ENCODE data around the gene HIC1. TPM values are rescaled to one million over a fixed set of nuclear protein-coding genes. Genes with fewer than 3 reads are reported as not detected.
A peak's percentile ranks its signal among the peaks of the same experiment; 100 is the strongest.

HIC1 gene
- polyA plus RNA-seq, 2 donors = 1.4 to 1.6 TPM

DNA sequence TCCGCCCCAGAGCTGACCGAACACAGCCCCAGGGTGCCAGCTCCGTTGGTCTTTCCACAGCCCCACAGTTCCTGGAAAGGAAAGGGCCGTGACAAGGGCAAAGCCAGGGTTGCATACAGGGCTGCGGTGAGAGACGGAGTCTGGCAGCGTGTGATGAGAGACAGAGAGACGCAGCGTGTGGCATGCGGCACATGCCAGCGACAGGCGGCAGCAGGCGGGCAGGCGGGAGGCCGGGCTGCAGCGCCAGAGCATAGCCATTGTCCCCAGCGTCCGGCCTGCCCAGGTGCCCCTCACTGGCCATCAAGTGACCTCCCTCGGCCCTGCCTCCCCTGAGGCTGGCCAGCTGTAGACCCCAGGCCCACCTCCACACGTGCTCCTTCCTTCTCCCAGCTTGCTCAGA lies 38.4 kb upstream of the HIC1 start:
- H3K9me3 ChIP-seq (ENCODE audit: control insufficient read depth in 2 of 2, insufficient read depth in 1 of 2, low read depth in 1 of 2, low read length in 1 of 2) = peaks cover 0 to 2% of the 10 kb centered on the region in 2 donors
- H3K4me3 ChIP-seq (ENCODE audit: low read depth in 1 of 2, low read length in 2 of 2) = no peak overlapping the region
- 66 to 73% methylated on average over 20 of the region's 20 CpGs for WGBS, 2 donors
- no peak overlapping the region for H3K27ac ChIP-seq (ENCODE audit: low read depth in 2 of 2, low read length in 1 of 2)
- peaks cover 6 to 15% of the 10 kb centered on the region in 2 donors for H3K4me1 ChIP-seq (ENCODE audit: control insufficient read depth in 2 of 2, insufficient read depth in 2 of 2, low read length in 1 of 2)
- no peaks in the 10 kb centered on the region for H3K36me3 ChIP-seq (ENCODE audit: control insufficient read depth in 2 of 2, insufficient read depth in 2 of 2, low read length in 1 of 2)
- no peaks in the 10 kb centered on the region for H3K27me3 ChIP-seq (ENCODE audit: control insufficient read depth in 1 of 2, insufficient read depth in 2 of 2, low read length in 2 of 2)

DNA sequence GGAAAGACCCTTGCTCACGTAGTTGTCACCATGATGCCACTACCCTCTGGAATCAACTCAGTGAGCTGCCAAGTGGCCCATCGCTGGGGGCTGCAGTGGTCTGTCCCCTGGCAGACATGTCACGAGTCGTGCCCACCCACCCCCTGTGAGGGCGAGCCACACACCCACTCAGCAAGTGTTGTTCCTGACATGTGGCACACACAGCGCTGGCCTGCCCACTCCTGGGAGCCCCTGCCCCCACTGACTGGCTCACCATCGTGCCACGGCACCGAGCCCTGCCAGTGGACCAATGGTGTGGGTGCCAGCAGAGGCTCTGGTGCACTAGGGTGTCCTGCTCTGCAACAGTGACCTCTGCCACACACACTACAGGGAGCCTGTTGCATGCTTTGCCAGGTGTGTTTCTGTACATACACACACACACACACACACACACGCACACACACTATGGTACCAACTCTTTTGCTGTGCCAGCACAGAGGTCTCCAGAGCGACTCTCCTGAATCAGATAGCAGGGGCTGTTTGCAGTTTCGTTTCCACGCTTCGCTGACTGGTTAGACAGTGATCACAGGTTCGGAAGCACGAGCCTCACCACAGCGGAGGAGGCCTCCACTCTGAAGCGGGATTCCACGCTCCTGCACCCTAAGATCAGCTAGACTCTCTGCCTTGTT lies 37.5 kb upstream of the HIC1 start:
- no peaks in the 10 kb centered on the region for H3K36me3 ChIP-seq (ENCODE audit: control insufficient read depth in 2 of 2, insufficient read depth in 2 of 2, low read length in 1 of 2)
- 82 to 88% methylated on average over 19 of the region's 19 CpGs for WGBS, 2 donors
- no peak overlapping the region for H3K27ac ChIP-seq (ENCODE audit: low read depth in 2 of 2, low read length in 1 of 2)
- no peaks in the 10 kb centered on the region for H3K27me3 ChIP-seq (ENCODE audit: control insufficient read depth in 1 of 2, insufficient read depth in 2 of 2, low read length in 2 of 2)
- H3K4me1 ChIP-seq (ENCODE audit: control insufficient read depth in 2 of 2, insufficient read depth in 2 of 2, low read length in 1 of 2) = peaks cover 6 to 12% of the 10 kb centered on the region in 2 donors
- H3K9me3 ChIP-seq (ENCODE audit: control insufficient read depth in 2 of 2, insufficient read depth in 1 of 2, low read depth in 1 of 2, low read length in 1 of 2) = peaks cover 0 to 2% of the 10 kb centered on the region in 2 donors
- H3K4me3 ChIP-seq (ENCODE audit: low read depth in 1 of 2, low read length in 2 of 2) = no peak overlapping the region

DNA sequence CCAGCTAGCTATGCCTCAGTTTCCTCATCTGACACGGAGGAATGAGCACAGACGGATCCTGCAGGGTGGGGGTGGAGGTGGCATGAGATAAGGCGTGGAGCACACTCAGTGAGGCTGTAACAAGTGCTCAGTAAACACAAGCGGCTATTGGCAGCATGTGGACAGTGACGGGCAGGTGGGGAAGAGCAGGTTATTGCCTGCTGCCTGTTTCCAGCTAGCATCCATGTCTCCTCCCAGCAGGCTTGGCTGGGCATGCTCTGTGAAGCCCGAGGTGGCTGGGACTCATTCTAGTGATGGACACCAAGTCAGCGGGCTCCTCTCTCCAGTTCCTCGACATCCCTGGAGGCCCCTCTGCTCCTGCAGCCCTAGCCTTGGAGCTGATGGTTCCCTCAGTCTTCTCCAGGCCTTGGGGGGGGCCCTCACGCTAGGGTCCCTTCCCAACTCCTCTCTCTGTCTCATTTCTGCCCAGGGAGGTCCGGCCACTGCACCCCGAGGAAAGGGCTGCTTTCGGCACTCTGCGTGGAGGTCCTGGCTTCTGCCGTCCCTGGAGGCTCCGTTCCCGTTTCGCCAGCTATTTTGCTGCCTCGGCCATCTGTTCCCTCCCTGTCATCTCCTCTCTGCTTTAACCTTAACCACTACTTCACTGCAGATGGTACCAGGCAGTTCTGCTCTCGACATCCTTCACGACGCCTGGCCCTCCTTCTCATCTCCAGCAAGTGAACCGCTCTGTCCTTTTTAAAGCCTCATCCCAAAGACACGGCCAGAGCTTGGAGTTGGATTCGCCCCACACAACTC lies 36.0 kb upstream of the HIC1 start:
- Histone ChIP-seq H3K27ac (ENCODE audit: low read depth in 2 of 2, low read length in 1 of 2) (no peak overlapping the region), H3K9me3 (ENCODE audit: control insufficient read depth in 2 of 2, insufficient read depth in 1 of 2, low read depth in 1 of 2, low read length in 1 of 2) (peaks cover 0 to 2% of the 10 kb centered on the region in 2 donors), H3K27me3 (ENCODE audit: control insufficient read depth in 1 of 2, insufficient read depth in 2 of 2, low read length in 2 of 2) (no peaks in the 10 kb centered on the region), H3K36me3 (ENCODE audit: control insufficient read depth in 2 of 2, insufficient read depth in 2 of 2, low read length in 1 of 2) (no peaks in the 10 kb centered on the region), H3K4me1 (ENCODE audit: control insufficient read depth in 2 of 2, insufficient read depth in 2 of 2, low read length in 1 of 2) (peaks cover 6 to 12% of the 10 kb centered on the region in 2 donors), H3K4me3 (ENCODE audit: low read depth in 1 of 2, low read length in 2 of 2) (no peak overlapping the region)
- WGBS, 2 donors = 71 to 72% methylated on average over 24 of the region's 24 CpGs

DNA sequence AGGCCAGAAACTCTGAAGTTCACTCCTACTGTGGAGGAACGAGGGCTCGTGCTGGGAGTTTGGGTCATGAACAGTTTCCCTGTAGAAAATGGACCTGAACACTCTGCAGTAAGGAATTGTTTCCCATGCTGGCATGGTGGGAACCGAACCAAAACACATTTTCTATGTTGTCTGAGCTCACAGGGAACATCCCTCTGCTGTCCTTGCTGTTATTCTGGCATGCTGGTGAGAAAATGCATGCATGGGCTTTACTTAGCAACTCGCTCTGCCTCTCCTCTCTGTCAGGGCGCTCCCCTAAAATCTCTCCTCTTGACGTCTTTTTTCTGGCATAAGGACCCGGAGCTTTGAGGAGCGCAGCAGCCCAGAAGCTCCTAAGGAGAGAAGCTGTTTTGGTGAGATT lies 35.2 kb upstream of the HIC1 start:
- Histone ChIP-seq H3K9me3 (ENCODE audit: control insufficient read depth in 2 of 2, insufficient read depth in 1 of 2, low read depth in 1 of 2, low read length in 1 of 2) (peaks cover 0 to 2% of the 10 kb centered on the region in 2 donors), H3K27ac (ENCODE audit: low read depth in 2 of 2, low read length in 1 of 2) (no peak overlapping the region), H3K36me3 (ENCODE audit: control insufficient read depth in 2 of 2, insufficient read depth in 2 of 2, low read length in 1 of 2) (no peaks in the 10 kb centered on the region), H3K4me1 (ENCODE audit: control insufficient read depth in 2 of 2, insufficient read depth in 2 of 2, low read length in 1 of 2) (peaks cover 3 to 12% of the 10 kb centered on the region in 2 donors), H3K27me3 (ENCODE audit: control insufficient read depth in 1 of 2, insufficient read depth in 2 of 2, low read length in 2 of 2) (no peaks in the 10 kb centered on the region), H3K4me3 (ENCODE audit: low read depth in 1 of 2, low read length in 2 of 2) (no peak overlapping the region)
- WGBS, 2 donors = 74 to 83% methylated on average over 8 of the region's 8 CpGs

DNA sequence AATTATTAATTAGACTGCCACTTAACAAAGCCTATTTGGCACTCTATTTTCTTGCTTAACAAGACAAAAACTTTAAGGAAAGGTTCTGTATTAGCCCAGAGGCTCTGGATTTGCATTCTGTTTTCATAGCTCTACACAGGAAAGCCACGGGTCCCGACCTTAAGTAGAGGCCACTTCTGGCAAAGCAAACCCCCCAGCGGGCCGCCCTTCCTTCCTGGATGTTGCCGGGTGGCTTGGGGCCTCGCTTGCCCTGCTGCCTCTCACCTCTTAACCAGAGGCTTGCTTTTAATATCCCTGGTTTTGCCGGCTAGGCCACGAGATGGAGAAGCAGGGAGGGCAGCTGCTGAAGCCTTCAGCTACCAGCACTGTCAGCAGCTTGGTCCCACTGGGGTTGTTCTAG lies 34.2 kb upstream of the HIC1 start:
- H3K27me3 ChIP-seq (ENCODE audit: control insufficient read depth in 1 of 2, insufficient read depth in 2 of 2, low read length in 2 of 2) = no peaks in the 10 kb centered on the region
- WGBS, 2 donors = 47 to 64% methylated on average over 8 of the region's 8 CpGs
- H3K27ac ChIP-seq (ENCODE audit: low read depth in 2 of 2, low read length in 1 of 2) = no peak overlapping the region
- peaks cover 0 to 2% of the 10 kb centered on the region in 2 donors for H3K9me3 ChIP-seq (ENCODE audit: control insufficient read depth in 2 of 2, insufficient read depth in 1 of 2, low read depth in 1 of 2, low read length in 1 of 2)
- no peaks in the 10 kb centered on the region for H3K36me3 ChIP-seq (ENCODE audit: control insufficient read depth in 2 of 2, insufficient read depth in 2 of 2, low read length in 1 of 2)
- no peak overlapping the region for H3K4me3 ChIP-seq (ENCODE audit: low read depth in 1 of 2, low read length in 2 of 2)
- H3K4me1 ChIP-seq (ENCODE audit: control insufficient read depth in 2 of 2, insufficient read depth in 2 of 2, low read length in 1 of 2) = peaks cover 4 to 14% of the 10 kb centered on the region in 2 donors

DNA sequence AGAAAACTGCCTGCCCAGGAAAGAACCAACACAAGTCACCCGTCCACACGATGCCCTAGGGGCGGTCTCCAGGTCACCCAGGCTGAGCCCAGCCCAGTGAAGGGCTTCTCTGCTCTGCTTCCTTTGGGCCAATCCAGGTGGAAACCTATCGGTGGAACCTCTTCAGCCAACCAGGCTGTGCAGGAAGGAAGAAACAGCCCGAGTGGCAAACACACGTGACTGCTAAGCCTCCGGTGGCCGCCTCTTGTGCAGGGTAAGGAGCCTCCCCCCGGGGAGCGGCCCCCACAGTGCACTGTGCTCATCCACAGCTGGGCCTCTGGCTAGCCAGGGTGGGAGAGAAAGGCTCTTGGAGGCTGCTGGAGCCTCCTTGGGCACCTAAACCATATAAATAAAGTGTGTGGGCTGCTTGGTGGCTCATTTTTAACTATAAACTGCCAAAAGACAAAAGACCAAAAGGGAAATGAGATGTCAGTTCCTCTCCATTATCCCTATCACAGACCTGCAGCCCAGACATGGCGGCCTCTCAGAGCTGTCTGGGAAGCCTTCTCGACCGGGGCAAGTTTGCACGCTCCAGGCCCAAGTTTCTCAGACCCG lies 32.2 kb upstream of the HIC1 start:
- H3K27ac ChIP-seq (ENCODE audit: low read depth in 2 of 2, low read length in 1 of 2) = no peak overlapping the region
- 74 to 80% methylated on average over 15 of the region's 15 CpGs for WGBS, 2 donors
- no peak overlapping the region for H3K4me3 ChIP-seq (ENCODE audit: low read depth in 1 of 2, low read length in 2 of 2)
- peaks cover 0 to 2% of the 10 kb centered on the region in 2 donors for H3K9me3 ChIP-seq (ENCODE audit: control insufficient read depth in 2 of 2, insufficient read depth in 1 of 2, low read depth in 1 of 2, low read length in 1 of 2)
- no peaks in the 10 kb centered on the region for H3K36me3 ChIP-seq (ENCODE audit: control insufficient read depth in 2 of 2, insufficient read depth in 2 of 2, low read length in 1 of 2)
- H3K27me3 ChIP-seq (ENCODE audit: control insufficient read depth in 1 of 2, insufficient read depth in 2 of 2, low read length in 2 of 2) = no peaks in the 10 kb centered on the region
- H3K4me1 ChIP-seq (ENCODE audit: control insufficient read depth in 2 of 2, insufficient read depth in 2 of 2, low read length in 1 of 2) = peaks cover 7 to 8% of the 10 kb centered on the region in 2 donors

DNA sequence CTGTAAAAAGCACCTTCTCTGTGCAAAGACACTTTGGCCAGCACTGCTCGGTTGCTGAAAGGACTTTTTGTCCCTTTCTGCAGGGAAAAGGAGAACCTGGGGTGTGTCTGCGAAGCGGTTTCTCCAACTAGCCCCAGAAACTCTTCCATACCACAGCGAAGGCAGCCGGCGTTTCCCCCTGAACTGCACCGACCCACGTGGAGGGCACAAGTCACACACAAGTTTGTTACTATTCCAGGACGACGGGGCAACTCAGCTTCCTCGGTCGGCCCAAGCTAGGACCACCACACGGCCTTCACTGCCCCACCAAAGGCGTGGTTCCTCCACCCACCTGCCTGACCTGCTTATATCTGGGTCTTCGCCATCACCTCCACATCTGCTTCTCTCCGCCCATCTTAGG lies 31.6 kb upstream of the HIC1 start:
- no peak overlapping the region for H3K27ac ChIP-seq (ENCODE audit: low read depth in 2 of 2, low read length in 1 of 2)
- no peaks in the 10 kb centered on the region for H3K27me3 ChIP-seq (ENCODE audit: control insufficient read depth in 1 of 2, insufficient read depth in 2 of 2, low read length in 2 of 2)
- peaks cover 7 to 8% of the 10 kb centered on the region in 2 donors for H3K4me1 ChIP-seq (ENCODE audit: control insufficient read depth in 2 of 2, insufficient read depth in 2 of 2, low read length in 1 of 2)
- H3K36me3 ChIP-seq (ENCODE audit: control insufficient read depth in 2 of 2, insufficient read depth in 2 of 2, low read length in 1 of 2) = no peaks in the 10 kb centered on the region
- WGBS, 2 donors = 59 to 62% methylated on average over 16 of the region's 16 CpGs
- peaks cover 0 to 2% of the 10 kb centered on the region in 2 donors for H3K9me3 ChIP-seq (ENCODE audit: control insufficient read depth in 2 of 2, insufficient read depth in 1 of 2, low read depth in 1 of 2, low read length in 1 of 2)
- H3K4me3 ChIP-seq (ENCODE audit: low read depth in 1 of 2, low read length in 2 of 2) = no peak overlapping the region

DNA sequence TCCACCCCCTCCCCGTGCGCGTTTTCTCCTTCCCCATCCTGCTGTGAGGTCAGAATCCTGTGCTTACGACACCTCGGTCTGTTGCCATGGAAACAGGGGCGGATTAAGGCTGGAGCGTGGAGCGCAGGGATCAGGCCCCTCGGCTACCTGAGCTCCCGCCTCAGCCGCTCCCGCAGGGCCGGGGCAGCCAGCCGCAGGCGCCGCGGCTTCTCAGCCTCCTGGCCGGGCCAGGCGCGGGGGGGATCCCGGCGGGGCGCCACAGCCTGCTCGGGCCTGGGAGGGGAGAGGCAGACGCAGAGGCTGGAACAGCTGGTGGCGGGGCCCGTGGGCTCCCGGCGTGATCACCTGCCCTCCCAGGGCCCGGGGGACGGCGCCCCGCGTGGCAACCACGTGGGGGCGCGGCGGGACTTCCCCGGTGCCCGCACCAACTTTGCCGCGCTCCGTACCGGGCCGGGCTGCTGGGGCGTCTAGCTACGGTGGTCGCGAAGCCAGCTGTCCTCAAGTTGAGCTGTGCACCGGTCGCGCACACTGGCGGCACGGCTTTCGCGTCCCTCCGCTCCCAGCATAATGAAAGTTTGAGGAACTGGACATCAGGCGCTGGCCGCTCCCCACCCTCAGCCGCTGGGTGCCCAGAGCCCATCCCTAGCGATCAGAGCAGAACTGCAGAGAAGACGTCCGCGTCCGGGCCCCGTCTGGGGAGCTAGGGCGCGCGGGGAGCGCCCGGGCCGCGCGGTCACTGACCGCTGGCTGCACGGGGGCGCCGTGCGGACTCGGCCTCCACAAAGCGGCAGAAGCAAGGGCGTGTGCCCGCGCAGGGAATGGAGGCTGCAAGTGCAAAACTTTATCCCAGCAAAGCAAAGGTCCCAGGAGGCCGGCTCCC lies 31.0 kb upstream of the HIC1 start:
- H3K4me3 ChIP-seq (ENCODE audit: low read depth in 1 of 2, low read length in 2 of 2) = peak overlapping the region; percentile 52 to 53
- 1% methylated on average over 82 to 85 of the region's 85 CpGs for WGBS, 2 donors
- no peak overlapping the region for H3K27ac ChIP-seq (ENCODE audit: low read depth in 2 of 2, low read length in 1 of 2)
- peaks cover 4 to 5% of the 10 kb centered on the region in 2 donors for H3K4me1 ChIP-seq (ENCODE audit: control insufficient read depth in 2 of 2, insufficient read depth in 2 of 2, low read length in 1 of 2)
- no peaks in the 10 kb centered on the region for H3K27me3 ChIP-seq (ENCODE audit: control insufficient read depth in 1 of 2, insufficient read depth in 2 of 2, low read length in 2 of 2)
- no peaks in the 10 kb centered on the region for H3K36me3 ChIP-seq (ENCODE audit: control insufficient read depth in 2 of 2, insufficient read depth in 2 of 2, low read length in 1 of 2)
- no peaks in the 10 kb centered on the region for H3K9me3 ChIP-seq (ENCODE audit: control insufficient read depth in 2 of 2, insufficient read depth in 1 of 2, low read depth in 1 of 2, low read length in 1 of 2)
